ENCODE results near the gene UIMC1.

Gene UIMC1

GRCh38 chr5:176883700-176884570 lies 122.6 kb downstream of the UIMC1 start:
- H3K27me3 Mint-ChIP-seq = peaks cover 2% of the 10 kb centered on the region
- no peaks in the 10 kb centered on the region for H3K36me3 Mint-ChIP-seq (ENCODE audit: low read depth)
- H3K9me3 Mint-ChIP-seq = no peaks in the 10 kb centered on the region
- ATAC-seq = no peak
- no peak for DNase-seq
- no peak overlapping the region for H3K27ac Mint-ChIP-seq
- H3K4me1 Mint-ChIP-seq = no peaks in the 10 kb centered on the region
- no peak overlapping the region for H3K4me3 Mint-ChIP-seq

DNA sequence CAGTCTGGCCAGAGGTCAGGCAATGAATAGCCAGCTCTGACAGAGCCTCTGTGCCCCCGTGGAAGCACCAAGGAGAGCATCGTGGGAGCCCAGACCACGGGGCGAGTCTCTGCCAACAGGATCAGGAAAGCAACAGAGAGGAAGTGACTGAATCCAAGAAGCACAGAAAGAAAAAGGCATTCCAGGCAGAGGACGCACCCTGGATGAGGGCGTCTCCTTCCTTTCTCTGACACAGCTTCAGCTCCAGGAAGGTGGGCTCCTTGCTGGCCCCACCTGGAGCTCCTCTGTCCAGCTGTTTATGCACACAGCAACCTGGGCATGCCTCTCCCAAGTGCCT lies 124.0 kb downstream of the UIMC1 start:
- no peaks in the 10 kb centered on the region for H3K4me1 Mint-ChIP-seq
- H3K36me3 Mint-ChIP-seq (ENCODE audit: low read depth) = no peaks in the 10 kb centered on the region
- H3K27ac Mint-ChIP-seq = no peak overlapping the region
- no peak for DNase-seq
- no peaks in the 10 kb centered on the region for H3K9me3 Mint-ChIP-seq
- ATAC-seq = no peak
- peaks cover 3% of the 10 kb centered on the region for H3K27me3 Mint-ChIP-seq
- no peak overlapping the region for H3K4me3 Mint-ChIP-seq

GRCh38 chr5:176881816-176882566 lies 124.6 kb downstream of the UIMC1 start:
- H3K27me3 Mint-ChIP-seq = peaks cover 4% of the 10 kb centered on the region
- no peak overlapping the region for H3K4me3 Mint-ChIP-seq
- DNase-seq (no peak), ATAC-seq (no peak)
- no peaks in the 10 kb centered on the region for H3K4me1 Mint-ChIP-seq
- H3K27ac Mint-ChIP-seq = no peak overlapping the region
- no peaks in the 10 kb centered on the region for H3K9me3 Mint-ChIP-seq
- no peaks in the 10 kb centered on the region for H3K36me3 Mint-ChIP-seq (ENCODE audit: low read depth)

GRCh38 chr5:176881021-176881749 lies 125.4 kb downstream of the UIMC1 start:
- ATAC-seq (no peak), DNase-seq (no peak)
- H3K36me3 Mint-ChIP-seq (ENCODE audit: low read depth) = no peaks in the 10 kb centered on the region
- peaks cover 3% of the 10 kb centered on the region for H3K4me1 Mint-ChIP-seq
- H3K27me3 Mint-ChIP-seq = peaks cover 12% of the 10 kb centered on the region
- H3K9me3 Mint-ChIP-seq = no peaks in the 10 kb centered on the region
- no peak overlapping the region for H3K27ac Mint-ChIP-seq
- H3K4me3 Mint-ChIP-seq = no peak overlapping the region

DNA sequence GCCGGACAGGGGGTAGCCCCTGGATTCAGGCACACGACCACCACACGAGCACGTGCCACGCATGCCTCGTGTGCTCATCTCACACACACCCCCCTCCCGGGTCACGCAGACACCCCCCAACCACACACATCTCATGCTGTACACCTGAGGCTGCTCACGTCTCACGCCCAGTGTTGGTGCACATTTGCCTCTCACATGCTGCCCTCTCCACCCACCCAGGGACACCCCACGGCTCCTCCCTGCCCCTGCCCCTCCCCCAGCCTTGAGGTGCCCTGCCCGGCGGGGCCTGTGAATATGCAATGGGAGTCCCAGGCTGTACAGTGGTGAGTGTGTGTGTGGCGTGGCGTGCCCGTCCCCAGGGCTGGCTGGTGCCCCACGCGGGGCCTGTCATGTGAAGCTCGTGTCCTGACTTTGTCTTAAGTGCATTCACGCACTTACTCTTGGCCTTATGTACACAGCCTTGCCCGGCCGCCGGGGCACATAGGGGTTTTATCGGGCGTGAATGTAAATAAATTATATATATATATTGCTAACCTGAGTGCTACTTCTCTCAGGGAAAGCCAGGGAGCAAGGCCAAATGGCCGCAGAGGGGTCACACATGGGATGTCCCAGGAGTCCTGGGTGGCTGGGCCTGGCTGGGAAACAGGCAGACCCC lies 126.1 kb downstream of the UIMC1 start:
- Mint-ChIP-seq H3K27me3 (peaks cover 19% of the 10 kb centered on the region), H3K9me3 (no peaks in the 10 kb centered on the region), H3K36me3 (ENCODE audit: low read depth) (no peaks in the 10 kb centered on the region), H3K4me3 (no peak overlapping the region), H3K27ac (no peak overlapping the region), H3K4me1 (peaks cover 10% of the 10 kb centered on the region)
- DNase-seq = no peak
- ATAC-seq = no peak

- Mint-ChIP-seq H3K27me3 (peaks cover 26% of the 10 kb centered on the region), H3K4me3 (no peak overlapping the region), H3K4me1 (peaks cover 10% of the 10 kb centered on the region), H3K36me3 (ENCODE audit: low read depth) (no peaks in the 10 kb centered on the region), H3K9me3 (no peaks in the 10 kb centered on the region), H3K27ac (no peak overlapping the region)
- DNase-seq = no peak
- no peak for ATAC-seq
Observed at GRCh38 chr5:176879663-176880361, 126.8 kb downstream of the UIMC1 start.

DNA sequence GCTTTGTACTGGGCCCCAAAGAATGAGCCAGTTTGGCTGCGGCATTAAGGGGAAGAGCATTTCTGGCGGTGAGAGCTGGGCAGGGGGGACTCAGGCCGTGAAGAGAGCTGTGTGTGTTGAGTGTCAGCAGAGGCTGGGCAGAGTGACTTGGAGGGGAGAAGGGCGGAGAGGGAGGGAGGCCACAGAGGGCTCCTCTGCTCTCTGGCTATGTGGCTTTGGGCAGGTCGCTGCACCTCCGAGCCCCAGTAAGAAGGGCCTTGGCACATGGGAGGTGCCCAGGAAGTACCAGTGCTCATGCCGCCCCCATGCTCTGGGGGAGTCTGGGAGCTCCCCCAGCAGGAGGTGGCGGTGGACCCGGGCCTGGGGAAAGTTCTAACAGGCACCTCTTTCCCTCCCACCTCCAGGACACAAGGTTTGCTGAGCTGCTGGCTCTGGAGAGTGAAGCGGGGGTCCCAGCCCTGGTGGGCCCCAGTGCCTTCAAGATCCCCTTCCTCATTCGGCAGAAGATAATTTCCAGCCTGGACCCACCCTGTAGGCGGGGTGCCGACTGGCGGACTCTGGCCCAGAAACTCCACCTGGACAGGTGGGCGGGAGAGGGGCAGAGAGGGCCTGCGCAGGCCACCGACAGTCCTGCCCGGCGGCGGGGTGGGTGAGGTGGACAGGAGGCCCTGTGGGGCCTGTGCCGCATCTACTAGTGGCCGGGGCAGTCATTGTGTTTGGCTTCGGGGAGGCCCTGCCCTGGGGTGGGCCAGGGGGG lies 127.5 kb downstream of the UIMC1 start:
- ATAC-seq (no peak), DNase-seq (no peak)
- H3K27ac Mint-ChIP-seq = no peak overlapping the region
- H3K9me3 Mint-ChIP-seq = no peaks in the 10 kb centered on the region
- H3K27me3 Mint-ChIP-seq = peaks cover 29% of the 10 kb centered on the region
- no peak overlapping the region for H3K4me3 Mint-ChIP-seq
- peaks cover 10% of the 10 kb centered on the region for H3K4me1 Mint-ChIP-seq
- H3K36me3 Mint-ChIP-seq (ENCODE audit: low read depth) = no peaks in the 10 kb centered on the region

DNA sequence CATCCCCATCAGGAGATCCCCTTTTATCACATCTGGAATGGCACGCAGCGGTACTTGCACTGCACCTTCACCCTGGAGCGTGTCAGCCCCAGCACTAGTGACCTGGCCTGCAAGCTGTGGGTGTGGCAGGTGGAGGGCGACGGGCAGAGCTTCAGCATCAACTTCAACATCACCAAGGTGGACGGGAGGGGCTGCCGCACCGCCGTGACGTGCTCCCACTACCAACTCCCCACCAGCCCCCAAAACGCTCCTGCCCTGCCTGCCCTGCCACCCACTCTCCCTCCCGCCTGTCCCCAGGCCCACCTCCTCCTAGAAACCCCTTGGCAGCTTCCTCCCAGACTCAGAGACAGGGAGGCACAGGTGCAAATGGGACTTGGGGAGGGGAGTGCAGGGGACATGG lies 128.1 kb downstream of the UIMC1 start:
- Mint-ChIP-seq H3K36me3 (ENCODE audit: low read depth) (no peaks in the 10 kb centered on the region), H3K4me3 (no peak overlapping the region), H3K27me3 (peaks cover 29% of the 10 kb centered on the region)

DNA sequence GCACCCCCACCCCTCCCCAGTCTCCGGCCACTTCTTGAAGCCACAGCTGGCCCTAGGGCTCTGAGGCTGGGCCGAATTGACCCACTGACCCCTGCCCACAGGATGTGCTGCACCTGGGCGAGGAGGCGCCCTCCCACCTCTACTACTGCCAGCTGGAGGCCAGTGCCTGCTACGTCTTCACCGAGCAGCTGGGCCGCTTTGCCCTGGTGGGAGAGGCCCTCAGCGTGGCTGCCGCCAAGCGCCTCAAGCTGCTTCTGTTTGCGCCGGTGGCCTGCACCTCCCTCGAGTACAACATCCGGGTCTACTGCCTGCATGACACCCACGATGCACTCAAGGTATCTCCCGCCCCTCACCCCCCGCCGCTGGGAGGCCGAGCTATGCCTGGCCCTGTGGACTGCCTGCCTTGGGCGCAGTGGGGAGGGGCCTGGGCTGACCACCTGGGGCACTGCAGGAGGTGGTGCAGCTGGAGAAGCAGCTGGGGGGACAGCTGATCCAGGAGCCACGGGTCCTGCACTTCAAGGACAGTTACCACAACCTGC lies 128.7 kb downstream of the UIMC1 start:
- no peak overlapping the region for H3K27ac Mint-ChIP-seq

More for the DNA sequence above, 128.1 kb downstream of the UIMC1 start:
- Mint-ChIP-seq H3K4me1 (peaks cover 10% of the 10 kb centered on the region), H3K9me3 (no peaks in the 10 kb centered on the region), H3K27ac (no peak overlapping the region)
- no peak for DNase-seq
- no peak for ATAC-seq

DNA sequence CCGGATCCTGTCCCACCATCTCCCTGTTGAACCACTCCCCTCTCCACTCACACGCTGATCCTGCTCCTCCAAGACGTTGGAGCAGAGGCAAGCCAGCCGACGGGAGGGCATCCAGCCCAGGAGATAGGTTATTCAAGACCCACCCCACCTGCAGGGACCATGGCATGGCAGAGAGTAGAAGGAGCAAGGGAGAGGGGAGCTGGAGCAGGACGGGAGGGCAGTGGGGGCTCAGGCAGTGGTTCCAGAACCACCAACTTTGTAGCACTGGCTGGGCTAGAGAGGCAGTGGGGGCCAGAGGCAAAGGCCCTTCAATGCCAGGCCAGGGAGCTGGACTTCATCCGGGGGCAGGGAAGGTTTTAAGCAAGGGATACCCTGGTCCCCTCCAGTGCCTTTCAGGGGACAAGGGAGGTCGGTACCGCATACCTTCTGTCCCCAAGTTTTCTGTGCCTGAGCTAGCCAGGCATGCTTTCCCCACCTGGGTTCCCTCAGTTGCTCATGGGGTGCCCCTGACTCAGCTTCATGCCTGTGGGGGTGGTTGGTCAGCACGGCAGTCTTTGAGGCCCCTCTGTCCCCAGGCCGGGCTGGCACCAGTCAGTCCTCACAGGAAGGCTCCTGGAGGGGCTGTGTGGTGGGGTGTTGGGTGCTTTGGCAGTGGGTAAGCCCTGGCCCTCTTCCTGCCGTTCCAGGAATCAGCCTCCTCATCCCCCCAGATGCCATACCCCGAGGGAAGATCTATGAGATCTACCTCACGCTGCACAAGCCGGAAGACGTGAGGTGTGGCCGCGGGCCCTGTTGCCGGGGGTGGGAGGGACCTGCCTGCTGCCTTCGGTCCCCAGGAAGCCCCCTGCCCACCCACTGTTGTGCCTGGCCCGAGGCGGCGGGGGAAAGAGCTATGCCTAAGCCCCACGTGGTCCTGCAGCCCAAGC lies 129.8 kb downstream of the UIMC1 start:
- Mint-ChIP-seq H3K36me3 (ENCODE audit: low read depth) (no peaks in the 10 kb centered on the region), H3K9me3 (no peaks in the 10 kb centered on the region), H3K4me3 (no peak overlapping the region), H3K27me3 (peaks cover 29% of the 10 kb centered on the region), H3K27ac (no peak overlapping the region), H3K4me1 (peaks cover 10% of the 10 kb centered on the region)
- ATAC-seq (no peak), DNase-seq (no peak)

More for the DNA sequence above, 128.7 kb downstream of the UIMC1 start:
- no peak for ATAC-seq
- peaks cover 29% of the 10 kb centered on the region for H3K27me3 Mint-ChIP-seq
- H3K4me1 Mint-ChIP-seq = peaks cover 10% of the 10 kb centered on the region
- DNase-seq = no peak
- H3K9me3 Mint-ChIP-seq = no peaks in the 10 kb centered on the region
- H3K4me3 Mint-ChIP-seq = no peak overlapping the region
- H3K36me3 Mint-ChIP-seq (ENCODE audit: low read depth) = no peaks in the 10 kb centered on the region

- Mint-ChIP-seq H3K4me1 (peaks cover 10% of the 10 kb centered on the region), H3K4me3 (no peak overlapping the region), H3K9me3 (no peaks in the 10 kb centered on the region), H3K27me3 (peaks cover 29% of the 10 kb centered on the region), H3K36me3 (ENCODE audit: low read depth) (no peaks in the 10 kb centered on the region), H3K27ac (no peak overlapping the region)
- DNase-seq (peak; percentile 15), ATAC-seq (no peak)
Observed at GRCh38 chr5:176875783-176876505, 130.6 kb downstream of the UIMC1 start.

DNA sequence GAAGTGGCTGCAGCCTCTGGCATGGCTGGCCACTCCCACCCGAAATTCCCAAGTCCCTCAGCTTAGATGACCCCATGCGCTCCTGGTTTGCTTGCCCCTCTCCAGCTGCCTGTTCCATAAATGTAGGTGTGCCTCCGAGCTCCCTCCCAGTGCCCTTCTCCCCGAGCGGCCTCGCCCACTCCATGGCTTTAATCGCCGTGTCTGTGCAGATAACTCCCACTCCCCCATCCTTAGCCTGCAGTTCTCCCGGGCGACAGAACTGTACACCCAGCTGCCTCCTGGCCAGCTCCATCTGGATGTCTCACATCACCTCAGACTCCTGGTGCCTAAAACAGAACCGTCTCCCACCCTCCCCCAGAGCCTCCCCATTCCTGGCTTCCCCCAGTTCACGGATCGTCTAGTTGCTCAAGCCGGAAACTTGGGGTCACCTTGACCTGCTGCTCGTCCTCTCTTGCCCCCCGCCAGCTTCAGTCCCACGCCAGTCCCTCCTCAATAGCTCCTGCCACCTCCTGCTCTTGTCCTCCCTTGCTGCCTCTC lies 131.5 kb downstream of the UIMC1 start:
- Mint-ChIP-seq H3K27me3 (peaks cover 29% of the 10 kb centered on the region), H3K4me1 (peaks cover 10% of the 10 kb centered on the region), H3K27ac (no peak overlapping the region)

More for the DNA sequence above, 131.5 kb downstream of the UIMC1 start:
- Mint-ChIP-seq H3K36me3 (ENCODE audit: low read depth) (no peaks in the 10 kb centered on the region), H3K4me3 (no peak overlapping the region), H3K9me3 (no peaks in the 10 kb centered on the region)
- ATAC-seq = no peak
- no peak for DNase-seq
